HG03060 (cell line): ENCODE measurements around the gene RAPGEF4.

Experiments used
- ATAC-seq: cut with Tn5 transposase; IDR thresholded peaks from one replicate; pipeline ENCODE4 v1.9.1; 2021; ENCODE audit warnings: low read depth, moderate number of reproducible peaks; ENCODE audit not compliant: unreplicated experiment

RAPGEF4 gene

GRCh38 chr2:173049831-173050230 lies 314.2 kb downstream of the RAPGEF4 start:
- ATAC-seq: no peak

- ATAC-seq: no peak
Observed at GRCh38 chr2:173050684-173051083, 315.0 kb downstream of the RAPGEF4 start.

GRCh38 chr2:173051463-173052215 lies 316.0 kb downstream of the RAPGEF4 start:
- ATAC-seq: no peak

- ATAC-seq: no peak
Observed at GRCh38 chr2:173053043-173053699, 317.5 kb downstream of the RAPGEF4 start.

- ATAC-seq: no peak
Observed at GRCh38 chr2:173054466-173054865, 318.8 kb downstream of the RAPGEF4 start.

GRCh38 chr2:173056705-173057364 lies 321.2 kb downstream of the RAPGEF4 start:
- no peak for ATAC-seq

GRCh38 chr2:173058097-173058496 lies 322.5 kb downstream of the RAPGEF4 start:
- no peak for ATAC-seq

- ATAC-seq: no peak
Observed at GRCh38 chr2:173058673-173059072, 323.0 kb downstream of the RAPGEF4 start.

GRCh38 chr2:173059292-173059691 lies 323.6 kb downstream of the RAPGEF4 start:
- no peak for ATAC-seq

- no peak for ATAC-seq
Observed at GRCh38 chr2:173059971-173060461, 324.4 kb downstream of the RAPGEF4 start.

GRCh38 chr2:173062801-173063200 lies 327.2 kb downstream of the RAPGEF4 start:
- no peak for ATAC-seq

GRCh38 chr2:173064151-173064805 lies 328.6 kb downstream of the RAPGEF4 start:
- ATAC-seq: no peak

GRCh38 chr2:173066887-173067676 lies 331.4 kb downstream of the RAPGEF4 start:
- ATAC-seq: no peak

- ATAC-seq: no peak
Observed at GRCh38 chr2:173075056-173075780, 339.6 kb downstream of the RAPGEF4 start.

GRCh38 chr2:173075781-173076580 lies 340.3 kb downstream of the RAPGEF4 start, which contains the start of gene MAP3K20:
Gene MAP3K20, plus strand, starts transcription at chr2:173075846. Its CDS starts 15,186 bp downstream, at chr2:173091032.
- no peak for ATAC-seq

- no peak for ATAC-seq
Observed at GRCh38 chr2:173076581-173077345, 341.1 kb downstream of the RAPGEF4 start.

GRCh38 chr2:173077506-173078177 lies 342.0 kb downstream of the RAPGEF4 start:
- no peak for ATAC-seq
